OCI-LY7 (cell line): Measurements from ENCODE around the gene MAPKAPK5. TPM values are rescaled to one million over a fixed set of nuclear protein-coding genes. Genes with fewer than 3 reads are reported as not detected.

Experiments used
- BruUV-seq: library from RNA; stranded (reverse); fragments of 400-500 nt; replicated peaks from 2 replicates; lab custom pipeline; 2021; lab: Mats Ljungman, UMichigan
- CTCF ChIA-PET: fragments of 300-600 bp; sonication (Branson Sonifier 250); formaldehyde crosslinking; loops from one replicate; lab custom pipeline; 2022; ENCODE audit warnings: antibody characterized with exemption; ENCODE audit not compliant: unreplicated experiment; lab: Charles Lee
- POLR2A ChIA-PET: fragments of 300-600 bp; sonication (Branson Sonifier 250); formaldehyde crosslinking; loops from one replicate; lab custom pipeline; 2022; ENCODE audit warnings: antibody characterized with exemption; lab: Charles Lee
- DNase-seq: peaks from one replicate; pipeline ENCODE4 v3.0.0-alpha.2; 2015; ENCODE audit warnings: low spot score
- H2AFZ ChIP-seq: fragments of 200-600 bp; sonication (generic), shearing (Covaris generic); 2 replicates; pipeline ENCODE4 v1.6.1; 2014; ENCODE audit warnings: mild to moderate bottlenecking, antibody characterized with exemption, low read length, moderate library complexity
- H3K27ac ChIP-seq: fragments of 200-600 bp; sonication (generic); 2 replicates; pipeline ENCODE4 v1.5.1; 2014; ENCODE audit warnings: mixed run types, low read depth, mild to moderate bottlenecking, moderate library complexity, low read length, inconsistent platforms; ENCODE audit not compliant: poor library complexity, severe bottlenecking
- H3K36me3 ChIP-seq: fragments of 200-600 bp; sonication (generic); 2 replicates; pipeline ENCODE4 v1.6.1; 2014; ENCODE audit warnings: mild to moderate bottlenecking, antibody characterized with exemption, low read length, moderate library complexity, mixed read lengths; ENCODE audit not compliant: insufficient read depth
- H3K4me1 ChIP-seq: fragments of 200-600 bp; sonication (generic); 2 replicates; pipeline ENCODE4 v1.5.1; 2014; ENCODE audit warnings: mild to moderate bottlenecking, low read length; ENCODE audit not compliant: insufficient read depth, poor library complexity, severe bottlenecking
- H3K4me2 ChIP-seq: fragments of 200-600 bp; sonication (generic); 2 replicates; pipeline ENCODE4 v1.6.1; 2014; ENCODE audit warnings: mild to moderate bottlenecking, low read length
- H3K4me3 ChIP-seq: fragments of 200-600 bp; sonication (generic); 2 replicates; pipeline ENCODE4 v1.5.1; 2014; ENCODE audit warnings: mild to moderate bottlenecking, low read depth, low read length; ENCODE audit not compliant: poor library complexity, severe bottlenecking
- H3K79me2 ChIP-seq: fragments of 200-600 bp; sonication (generic); 2 replicates; pipeline ENCODE4 v1.6.1; 2016; ENCODE audit warnings: low read depth, mild to moderate bottlenecking, low read length, moderate library complexity, mixed read lengths; ENCODE audit not compliant: insufficient read depth
- H3K9me2 ChIP-seq: fragments of 200-600 bp; sonication (generic); 2 replicates; pipeline ENCODE4 v1.6.1; 2016; ENCODE audit warnings: mild to moderate bottlenecking, low read length, mixed read lengths; ENCODE audit not compliant: insufficient read depth
- H3K9me3 ChIP-seq: fragments of 200-600 bp; sonication (generic); 2 replicates; pipeline ENCODE4 v1.6.1; 2014; ENCODE audit warnings: mild to moderate bottlenecking, mixed run types, low read length, mixed read lengths
- H4K20me1 ChIP-seq: fragments of 200-600 bp; sonication (generic); 2 replicates; pipeline ENCODE4 v1.6.1; 2014; ENCODE audit warnings: mild to moderate bottlenecking, antibody characterized with exemption, low read length, moderate library complexity, mixed read lengths; ENCODE audit not compliant: insufficient read depth
- EZH2phosphoT487 ChIP-seq: fragments of 200-600 bp; sonication (generic); IDR thresholded peaks from 2 replicates; pipeline ENCODE4 v1.6.1; 2018; ENCODE audit warnings: low read depth, borderline replicate concordance, mild to moderate bottlenecking, mixed run types, antibody characterized with exemption, low read length, moderate library complexity, mixed read lengths
- intact Hi-C: fragments of 100-400 bp; cut with micrococcal nuclease; formaldehyde crosslinking; loops from one replicate; pipeline ENCODE4 v1.10.0; 2022; ENCODE audit not compliant: unreplicated experiment
- total RNA-seq, 2 experiments: library from RNA; depleted of rRNA in 1 of 2; stranded (reverse); fragments of >200 nt in 1 of 2; shearing (Covaris generic) in 1 of 2; gene quantifications; 2 replicates each; pipeline ENCODE4 v1.2.3, GENCODE V29; 2014 to 2022
- TF ChIP-seq, protein P1 (sequence below): fragments of 200-600 bp; sonication (generic); conservative IDR thresholded peaks from 2 replicates; pipeline ENCODE4 v1.5.1; 2014; ENCODE audit warnings: mild to moderate bottlenecking, antibody characterized with exemption, low read length, moderate library complexity, mixed read lengths

The MAPKAPK5 gene
- total RNA-seq, 2 experiments from 2014 or later: 74.6 to 83.5 TPM

DNA sequence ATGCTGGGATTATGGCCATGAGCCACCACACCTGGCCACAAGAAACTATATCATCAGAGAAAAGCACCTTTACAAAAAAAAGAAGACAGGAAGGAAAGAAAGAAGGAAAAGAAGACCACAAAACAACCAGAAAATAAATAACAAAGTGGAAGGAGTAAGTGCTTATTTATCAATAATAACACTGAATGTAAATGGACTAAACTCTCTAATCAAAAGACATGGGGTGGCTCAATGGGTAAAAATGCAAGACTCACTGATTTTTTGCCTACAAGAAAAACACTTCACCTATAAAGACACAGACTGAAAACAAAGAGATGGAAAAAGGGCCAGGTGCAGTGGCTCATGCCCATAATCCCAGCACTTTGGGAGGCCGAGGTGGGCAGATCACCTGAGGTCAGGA, 65.7 kb downstream of the MAPKAPK5 start:
- Histone ChIP-seq H2AFZ (no peak overlapping the region), H3K27ac (no peak overlapping the region), H3K4me2 (no peak overlapping the region), H3K9me2 (no peaks in the 10 kb centered on the region), H3K79me2 (no peaks in the 10 kb centered on the region), H4K20me1 (no peaks in the 10 kb centered on the region), H3K4me1 (no peaks in the 10 kb centered on the region), H3K9me3 (peaks cover 14% of the 10 kb centered on the region; the same call in 1 of the 2 replicates), H3K4me3 (no peak overlapping the region), H3K36me3 (peaks cover 28% of the 10 kb centered on the region)
- CTCF ChIA-PET: no interaction called here
- POLR2A ChIA-PET: interaction anchor here (0.7 kb wide), 1 partner anchor 394 kb away, joined by 6 read pairs; no protein-coding TSS in a partner anchor
- intact Hi-C loops: no loop called here
- no peak for DNase-seq
- TF ChIP-seq, protein P1, sequence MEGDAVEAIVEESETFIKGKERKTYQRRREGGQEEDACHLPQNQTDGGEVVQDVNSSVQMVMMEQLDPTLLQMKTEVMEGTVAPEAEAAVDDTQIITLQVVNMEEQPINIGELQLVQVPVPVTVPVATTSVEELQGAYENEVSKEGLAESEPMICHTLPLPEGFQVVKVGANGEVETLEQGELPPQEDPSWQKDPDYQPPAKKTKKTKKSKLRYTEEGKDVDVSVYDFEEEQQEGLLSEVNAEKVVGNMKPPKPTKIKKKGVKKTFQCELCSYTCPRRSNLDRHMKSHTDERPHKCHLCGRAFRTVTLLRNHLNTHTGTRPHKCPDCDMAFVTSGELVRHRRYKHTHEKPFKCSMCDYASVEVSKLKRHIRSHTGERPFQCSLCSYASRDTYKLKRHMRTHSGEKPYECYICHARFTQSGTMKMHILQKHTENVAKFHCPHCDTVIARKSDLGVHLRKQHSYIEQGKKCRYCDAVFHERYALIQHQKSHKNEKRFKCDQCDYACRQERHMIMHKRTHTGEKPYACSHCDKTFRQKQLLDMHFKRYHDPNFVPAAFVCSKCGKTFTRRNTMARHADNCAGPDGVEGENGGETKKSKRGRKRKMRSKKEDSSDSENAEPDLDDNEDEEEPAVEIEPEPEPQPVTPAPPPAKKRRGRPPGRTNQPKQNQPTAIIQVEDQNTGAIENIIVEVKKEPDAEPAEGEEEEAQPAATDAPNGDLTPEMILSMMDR: no peak
- no peak for TF ChIP-seq EZH2phosphoT487
- BruUV-seq: no TSS peak

DNA sequence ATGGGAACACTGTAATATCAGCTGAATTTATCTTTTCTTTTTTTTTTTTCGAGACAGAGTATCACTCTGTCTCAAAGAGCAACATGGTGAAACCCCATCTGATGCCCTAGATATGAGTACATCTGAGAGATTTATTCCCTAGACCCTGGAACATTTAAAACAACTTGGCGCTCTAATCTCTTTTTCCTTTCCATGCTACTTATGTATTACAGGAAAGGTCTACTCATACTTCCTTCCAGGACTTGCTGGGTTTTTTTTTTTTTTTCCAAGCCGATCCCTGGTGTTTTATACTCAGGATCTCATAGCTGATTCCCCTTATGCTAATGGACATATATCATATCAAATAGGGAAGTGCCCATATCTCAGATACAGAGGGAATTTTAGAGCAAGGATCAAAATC, 83.1 kb downstream of the MAPKAPK5 start:
- no peak for TF ChIP-seq EZH2phosphoT487
- TF ChIP-seq, protein P1: no peak
- DNase-seq: no peak
- H3K4me3 ChIP-seq: no peak overlapping the region
- no peaks in the 10 kb centered on the region for H3K9me3 ChIP-seq
- intact Hi-C loops: no loop called here
- H2AFZ ChIP-seq: no peak overlapping the region
- CTCF ChIA-PET: no interaction called here
- no TSS peak for BruUV-seq
- H4K20me1 ChIP-seq: no peaks in the 10 kb centered on the region
- POLR2A ChIA-PET: interaction anchor here (0.6 kb wide), 1 partner anchor 75 kb away, joined by 3 read pairs; no protein-coding TSS in a partner anchor
- no peaks in the 10 kb centered on the region for H3K79me2 ChIP-seq
- H3K4me1 ChIP-seq: no peaks in the 10 kb centered on the region
- no peaks in the 10 kb centered on the region for H3K9me2 ChIP-seq
- no peak overlapping the region for H3K4me2 ChIP-seq
- H3K36me3 ChIP-seq: no peaks in the 10 kb centered on the region
- H3K27ac ChIP-seq: no peak overlapping the region

DNA sequence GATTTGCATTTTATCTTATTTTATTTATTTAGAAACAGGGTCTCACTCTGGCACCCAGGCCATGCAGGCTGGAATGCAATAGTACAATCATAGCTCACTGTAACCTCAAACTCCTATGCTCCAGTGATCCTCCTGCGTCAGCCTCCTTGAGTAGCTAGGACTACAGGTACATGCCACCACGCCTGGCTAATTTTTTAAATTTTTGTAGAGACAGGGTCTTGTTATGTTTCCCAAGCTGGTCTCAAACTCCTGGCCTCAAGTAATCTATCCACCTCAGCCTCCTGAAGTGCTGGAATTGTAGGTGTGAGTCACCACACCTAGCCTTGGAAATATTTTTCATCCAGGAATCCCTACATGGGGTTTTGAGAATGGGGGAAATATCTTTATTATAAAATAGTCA, 84.6 kb downstream of the MAPKAPK5 start:
- H4K20me1 ChIP-seq: no peaks in the 10 kb centered on the region
- H3K4me2 ChIP-seq: no peak overlapping the region
- ChIA-PET CTCF (no interaction called here), POLR2A (no interaction called here)
- H3K9me3 ChIP-seq: no peaks in the 10 kb centered on the region
- no peak overlapping the region for H2AFZ ChIP-seq
- no TSS peak for BruUV-seq
- no peaks in the 10 kb centered on the region for H3K36me3 ChIP-seq
- H3K27ac ChIP-seq: no peak overlapping the region
- no peak overlapping the region for H3K4me3 ChIP-seq
- DNase-seq: no peak
- intact Hi-C loops: no loop called here
- H3K79me2 ChIP-seq: no peaks in the 10 kb centered on the region
- no peaks in the 10 kb centered on the region for H3K9me2 ChIP-seq
- no peak for TF ChIP-seq EZH2phosphoT487
- TF ChIP-seq, protein P1: no peak
- no peaks in the 10 kb centered on the region for H3K4me1 ChIP-seq
